ENCODE measurements around the gene SFTPD.

Gene SFTPD

DNA sequence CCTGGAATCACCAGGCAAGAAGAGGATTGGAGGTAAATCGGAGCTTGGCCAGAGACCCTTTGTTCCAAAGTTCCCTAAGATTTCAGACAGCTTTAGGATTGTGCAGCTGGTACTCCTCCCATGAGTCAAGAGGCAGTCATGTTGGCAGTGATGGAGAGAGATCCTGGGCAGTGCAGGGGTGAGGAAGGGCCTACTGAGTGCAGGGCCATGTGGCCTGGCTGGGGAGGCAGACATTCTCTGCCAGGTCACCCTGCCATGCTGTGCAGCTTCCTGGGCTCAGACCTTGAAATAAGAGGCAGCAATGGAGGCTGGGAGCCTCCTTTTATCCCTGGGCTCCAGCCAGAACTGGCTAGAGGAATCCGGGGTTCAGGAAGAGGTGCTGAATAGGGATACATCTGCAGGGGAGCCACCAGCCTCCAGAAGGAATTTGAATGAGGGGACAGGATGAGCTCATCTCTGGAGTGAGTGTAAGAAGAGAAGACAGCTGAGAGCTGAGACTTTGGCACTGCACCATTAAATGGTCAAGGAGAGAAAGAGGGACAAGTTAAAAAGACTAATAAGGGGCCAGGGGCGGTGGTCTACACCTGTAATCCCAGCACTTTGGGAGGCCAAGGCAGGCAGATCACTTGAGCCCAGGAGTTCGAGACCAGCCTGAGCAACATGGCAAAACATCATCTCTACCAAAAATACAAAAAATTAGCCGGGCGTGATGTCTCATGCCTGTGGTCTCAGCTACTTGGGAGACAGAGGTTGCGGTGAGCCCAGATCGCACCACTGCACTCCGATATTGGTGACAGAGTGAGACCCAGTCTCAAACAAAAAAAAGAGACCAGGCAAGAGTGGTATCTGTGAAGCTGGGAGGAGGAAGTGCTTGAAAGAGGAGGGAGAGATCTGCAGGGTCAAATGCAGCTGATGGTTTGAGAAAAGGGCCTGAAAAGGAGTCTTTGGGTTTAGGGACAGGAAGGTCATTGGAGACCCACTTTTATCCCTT, 12.0 kb downstream of the SFTPD start:
- TF ChIP-seq CTCF (IDR thresholded peaks at IDR 0.05; ENCODE audit: low read depth, low read length), result no peak
- Histone ChIP-seq H3K9me3 (no peaks in the 10 kb centered on the region), H3K27me3 (no peaks in the 10 kb centered on the region), H3K4me1 (no peaks in the 10 kb centered on the region), H3K36me3 (no peaks in the 10 kb centered on the region), H3K4me3 (ENCODE audit: low read depth, low read length) (no peak overlapping the region)
- no peak for DNase-seq

DNA sequence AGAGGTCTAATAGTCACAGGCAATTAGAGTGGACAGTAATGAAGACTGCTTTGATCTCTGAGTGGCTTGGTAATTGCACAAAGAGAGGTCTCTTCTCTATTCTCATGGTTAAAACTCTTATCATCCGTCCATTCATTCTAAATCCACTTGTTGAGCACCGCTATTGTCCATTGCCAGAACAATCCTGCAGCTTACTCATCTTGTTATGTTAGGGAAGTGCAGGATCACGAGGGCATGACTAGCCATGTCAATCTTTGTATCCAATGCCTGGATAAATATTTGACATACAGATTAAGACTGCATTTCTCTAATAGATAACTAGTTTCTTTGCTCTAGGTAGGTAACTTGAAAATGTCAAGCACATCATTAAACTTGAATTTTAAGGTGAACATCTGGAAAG, 14.9 kb downstream of the SFTPD start:
- H3K4me3 ChIP-seq (ENCODE audit: low read depth, low read length), result no peak overlapping the region
- H3K27me3 ChIP-seq, result peaks cover 11% of the 10 kb centered on the region
- TF ChIP-seq CTCF (IDR thresholded peaks at IDR 0.05; ENCODE audit: low read depth, low read length), result no peak
- no peaks in the 10 kb centered on the region for H3K9me3 ChIP-seq
- no peak for DNase-seq
- no peaks in the 10 kb centered on the region for H3K4me1 ChIP-seq
- no peaks in the 10 kb centered on the region for H3K36me3 ChIP-seq

GRCh38 chr10:79932841-79933379, 16.0 kb downstream of the SFTPD start:
- no peaks in the 10 kb centered on the region for H3K9me3 ChIP-seq
- H3K4me1 ChIP-seq, result no peaks in the 10 kb centered on the region
- no peaks in the 10 kb centered on the region for H3K36me3 ChIP-seq
- H3K4me3 ChIP-seq (ENCODE audit: low read depth, low read length), result no peak overlapping the region
- DNase-seq, result no peak
- peaks cover 11% of the 10 kb centered on the region for H3K27me3 ChIP-seq
- TF ChIP-seq CTCF (IDR thresholded peaks at IDR 0.05; ENCODE audit: low read depth, low read length), result no peak

GRCh38 chr10:79932307-79932706, 16.6 kb downstream of the SFTPD start:
- H3K36me3 ChIP-seq, result no peaks in the 10 kb centered on the region
- no peaks in the 10 kb centered on the region for H3K9me3 ChIP-seq
- no peak for DNase-seq
- no peaks in the 10 kb centered on the region for H3K4me1 ChIP-seq
- peaks cover 11% of the 10 kb centered on the region for H3K27me3 ChIP-seq
- no peak overlapping the region for H3K4me3 ChIP-seq (ENCODE audit: low read depth, low read length)
- no peak for TF ChIP-seq CTCF (IDR thresholded peaks at IDR 0.05; ENCODE audit: low read depth, low read length)

GRCh38 chr10:79930751-79931150, 18.2 kb downstream of the SFTPD start:
- Histone ChIP-seq H3K4me3 (ENCODE audit: low read depth, low read length) (no peak overlapping the region), H3K27me3 (peaks cover 11% of the 10 kb centered on the region), H3K36me3 (no peaks in the 10 kb centered on the region), H3K9me3 (no peaks in the 10 kb centered on the region), H3K4me1 (no peaks in the 10 kb centered on the region)
- DNase-seq, result no peak
- no peak for TF ChIP-seq CTCF (IDR thresholded peaks at IDR 0.05; ENCODE audit: low read depth, low read length)

DNA sequence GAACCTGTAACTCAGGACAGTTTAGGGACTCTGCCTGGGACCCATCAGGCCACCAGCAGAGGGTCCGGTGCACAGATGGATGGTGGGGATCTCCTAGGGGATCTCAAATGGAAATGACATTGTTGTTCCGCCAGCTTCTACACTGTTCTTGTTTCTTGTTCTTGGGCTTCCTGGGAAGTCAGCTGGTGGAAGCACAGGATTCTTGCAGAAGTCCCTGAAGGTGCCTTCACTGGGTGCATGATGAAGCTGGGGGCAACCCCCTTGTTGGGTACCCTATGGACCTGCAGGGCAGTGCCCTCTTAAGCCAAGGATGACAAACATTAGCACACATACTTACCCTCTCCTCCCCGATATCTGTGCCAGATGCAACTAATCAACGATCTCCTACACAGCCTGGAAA, 18.6 kb downstream of the SFTPD start:
- no peak for DNase-seq
- H3K4me1 ChIP-seq, result no peaks in the 10 kb centered on the region
- H3K9me3 ChIP-seq, result no peaks in the 10 kb centered on the region
- no peaks in the 10 kb centered on the region for H3K36me3 ChIP-seq
- peaks cover 11% of the 10 kb centered on the region for H3K27me3 ChIP-seq
- TF ChIP-seq CTCF (IDR thresholded peaks at IDR 0.05; ENCODE audit: low read depth, low read length), result no peak
- no peak overlapping the region for H3K4me3 ChIP-seq (ENCODE audit: low read depth, low read length)
